B cell (primary cell): ENCODE measurements around the gene SUSD5. TPM values are rescaled to one million over a fixed set of nuclear protein-coding genes. Genes with fewer than 3 reads are reported as not detected.
"Not testable (repeated sequence)": the region's sequence is repeated elsewhere in the genome, so short reads cannot be mapped to it uniquely, and the experiment has no call there.

Experiments
- ATAC-seq: fragments of 200-7000 bp; cut with Tn5 transposase; one replicate; pipeline ENCODE4 v1.10.0; 2021; ENCODE audit warnings: low read depth, mild to moderate bottlenecking, moderate number of reproducible peaks, moderate library complexity
- CTCF ChIA-PET: fragments of 350-600 bp; sonication (Branson Sonifier 250); formaldehyde crosslinking; loops from one replicate; lab custom pipeline; 2021; ENCODE audit warnings: antibody characterized with exemption, inconsistent platforms; lab: Charles Lee
- POLR2A ChIA-PET: fragments of 350-600 bp; sonication (Branson Sonifier 250); formaldehyde crosslinking; loops from one replicate; lab custom pipeline; 2021; ENCODE audit warnings: antibody characterized with exemption; lab: Charles Lee
- DNase-seq: peaks from one replicate; pipeline ENCODE4 v3.0.0; 2013
- H2AFZ ChIP-seq: 2 replicates; pipeline ENCODE4 v1.6.1; 2012; ENCODE audit warnings: mild to moderate bottlenecking, low read depth, low read length; ENCODE audit not compliant: insufficient read depth, poor library complexity, severe bottlenecking
- H3K27ac ChIP-seq, 2 donors: 1 replicate in 1 of 2; 2 replicates in 1 of 2; pipeline ENCODE4 v1.5.1; 2012 to 2013; ENCODE audit warnings: low read length in 2 of 2, mild to moderate bottlenecking in 2 of 2, moderate library complexity in 1 of 2
- H3K27me3 ChIP-seq, 4 experiments: fragments of 200-600 bp in 1 of 4; sonication (generic) in 1 of 4; replicated peaks in 1 of 4; 1 replicate in 2 of 4; 2 replicates in 2 of 4; pipeline versions ENCODE4 v1.6.1 to v1.7.0; 2013 to 2016; ENCODE audit warnings: low read length in 3 of 4, mild to moderate bottlenecking in 2 of 4, mixed read lengths in 1 of 4, moderate library complexity in 1 of 4; ENCODE audit not compliant: insufficient read depth in 4 of 4, control insufficient read depth in 3 of 4; ENCODE audit errors: control extremely low read depth in 1 of 4
- H3K36me3 ChIP-seq, 2 experiments: replicated peaks in 1 of 2; 1 replicate in 1 of 2; 2 replicates in 1 of 2; pipeline versions ENCODE4 v1.6.1 to v1.7.1; 2013; ENCODE audit warnings: low read length in 1 of 2; ENCODE audit not compliant: insufficient read depth in 2 of 2, control insufficient read depth in 1 of 2; ENCODE audit errors: control extremely low read depth in 1 of 2, extremely low read depth in 1 of 2
- H3K4me1 ChIP-seq, 2 donors: fragments of 200-600 bp in 1 of 2; sonication (generic) in 1 of 2; 1 replicate in 1 of 2; 2 replicates in 1 of 2; pipeline versions ENCODE4 v1.5.1 to v1.6.1; 2013 to 2017; ENCODE audit warnings: low read length in 2 of 2; ENCODE audit not compliant: control insufficient read depth in 2 of 2, insufficient read depth in 2 of 2
- H3K4me2 ChIP-seq: replicated peaks from 2 replicates; pipeline ENCODE3; 2012; ENCODE audit warnings: mild to moderate bottlenecking, low read depth, low read length; ENCODE audit not compliant: poor library complexity, severe bottlenecking
- H3K4me3 ChIP-seq, 5 experiments: fragments of 200-600 bp in 1 of 5; sonication (generic) in 1 of 5; 1 replicate in 3 of 5; 2 replicates in 2 of 5; pipeline versions ENCODE4 v1.5.1 to v1.7.0; 2011 to 2016; ENCODE audit warnings: low read length in 4 of 5, mild to moderate bottlenecking in 4 of 5, low read depth in 2 of 5, control low read depth in 1 of 5, moderate library complexity in 1 of 5; ENCODE audit not compliant: insufficient read depth in 1 of 5; ENCODE audit errors: control extremely low read depth in 1 of 5, extremely low read depth in 1 of 5
- H3K79me2 ChIP-seq: fragments of 200-600 bp; sonication (generic); one replicate; pipeline ENCODE4 v1.6.0; 2016; ENCODE audit warnings: low read length; ENCODE audit not compliant: control insufficient read depth, insufficient read depth
- H3K9ac ChIP-seq: fragments of 200-600 bp; sonication (generic); 2 replicates; pipeline ENCODE4 v1.6.1; 2017; ENCODE audit warnings: mild to moderate bottlenecking, low read length, moderate library complexity
- H3K9me3 ChIP-seq, 3 donors: one replicate each; pipeline versions ENCODE4 v1.6.1 to v1.7.1; 2013; ENCODE audit warnings: low read length in 2 of 3; ENCODE audit not compliant: control insufficient read depth in 2 of 3, insufficient read depth in 1 of 3; ENCODE audit errors: control extremely low read depth in 1 of 3
- H4K20me1 ChIP-seq: 2 replicates; pipeline ENCODE4 v1.6.0; 2012; ENCODE audit warnings: mild to moderate bottlenecking, low read length; ENCODE audit not compliant: insufficient read depth, control insufficient read depth, poor library complexity, severe bottlenecking
- H3K27ac Mint-ChIP-seq: one replicate; pipeline ENCODE4 v1.8.0; 2021; ENCODE audit warnings: mixed read lengths
- H3K27me3 Mint-ChIP-seq: one replicate; pipeline ENCODE4 v1.8.0; 2021; ENCODE audit warnings: mixed read lengths
- H3K4me1 Mint-ChIP-seq: one replicate; pipeline ENCODE4 v1.8.0; 2021; ENCODE audit warnings: mixed read lengths
- H3K4me3 Mint-ChIP-seq: one replicate; pipeline ENCODE4 v1.8.0; 2021; ENCODE audit warnings: mixed read lengths
- H3K9me3 Mint-ChIP-seq: one replicate; pipeline ENCODE4 v1.8.0; 2022; ENCODE audit warnings: mixed read lengths; ENCODE audit not compliant: insufficient read depth
- CTCF ChIP-seq: fragments of 200-600 bp; IDR thresholded peaks from one replicate; pipeline ENCODE4 v1.8.0; 2022; ENCODE audit warnings: antibody characterized with exemption, mild to moderate bottlenecking
- EZH2 ChIP-seq: IDR thresholded peaks from 2 replicates; pipeline ENCODE4 v1.6.1; 2012; ENCODE audit warnings: borderline replicate concordance, low read depth, mild to moderate bottlenecking, moderate library complexity, low read length; ENCODE audit not compliant: insufficient read depth, poor library complexity, severe bottlenecking
- WGBS: methylation state at CpG from one replicate; pipeline ENCODE4 v1.1.5; 2013; ENCODE audit warnings: missing lambda C conversion rate; ENCODE audit not compliant: insufficient coverage; 5-methylcytosine and 5-hydroxymethylcytosine counted together
- intact Hi-C: fragments of 100-400 bp; cut with micrococcal nuclease; formaldehyde crosslinking; loops from one replicate; pipeline ENCODE4 v1.10.0; 2022
- polyA plus RNA-seq: library from polyadenylated mRNA; depleted of rRNA; stranded (reverse); fragments of >200 nt; gene quantifications from 2 replicates; pipeline ENCODE4 v1.2.3, GENCODE V29; 2012
- total RNA-seq, 2 donors: library from RNA; stranded (reverse); fragments of 120-200 nt in 1 of 2; gene quantifications; 1 replicate in 1 of 2; 2 replicates in 1 of 2; pipeline versions ENCODE4 v1.2.3 to v1.2.4, GENCODE V29; 2013 to 2022

Gene SUSD5
- total and polyA plus RNA-seq, 2 donors (not counting 1 experiment from before 2014, with no cell fraction given): 0.15 to 0.30 TPM

- no peak overlapping the region for H3K9ac ChIP-seq
- whole genome bisulfite sequencing: no CpG with 5 or more reads among the region's 2 CpGs
- H3K27ac ChIP-seq: no peak overlapping the region
- ATAC-seq: no peak
- POLR2A ChIA-PET: no interaction called here
- no peaks in the 10 kb centered on the region for H3K79me2 ChIP-seq
- no peaks in the 10 kb centered on the region for H3K27me3 Mint-ChIP-seq
- no peak overlapping the region for H3K4me3 ChIP-seq
- H2AFZ ChIP-seq: no peak overlapping the region
- intact Hi-C loops: loop anchor here (10.0 kb wide), 1 partner anchor 115 kb away; no protein-coding TSS in a partner anchor
- no peak overlapping the region for H3K4me3 Mint-ChIP-seq
- CTCF ChIA-PET: interaction anchor here (2.2 kb wide), 1 partner anchor 9 kb away, joined by 18 read pairs; no protein-coding TSS in a partner anchor
- no peak for DNase-seq
- H3K4me1 ChIP-seq: peaks cover 6 to 9% of the 10 kb centered on the region in 2 donors
- no peaks in the 10 kb centered on the region for H4K20me1 ChIP-seq
- H3K9me3 Mint-ChIP-seq: no peaks in the 10 kb centered on the region
- H3K4me1 Mint-ChIP-seq: peaks cover 12% of the 10 kb centered on the region
- H3K36me3 ChIP-seq: peaks cover 1 to 22% of the 10 kb centered on the region in 2 experiments
- no peak for TF ChIP-seq CTCF
- TF ChIP-seq EZH2: no peak
- no peaks in the 10 kb centered on the region for H3K27me3 ChIP-seq
- no peak overlapping the region for H3K4me2 ChIP-seq
- H3K9me3 ChIP-seq: no peaks in the 10 kb centered on the region
- H3K27ac Mint-ChIP-seq: no peak overlapping the region
Observed at GRCh38 chr3:33139996-33140395, 78.6 kb downstream of the SUSD5 start.

GRCh38 chr3:33139006-33139623 lies 79.5 kb downstream of the SUSD5 start:
- H3K9me3 ChIP-seq, DNase-seq, H3K27me3 Mint-ChIP-seq, H3K4me1 ChIP-seq, POLR2A ChIA-PET, H3K9me3 Mint-ChIP-seq, H3K27me3 ChIP-seq, H3K79me2 ChIP-seq, H4K20me1 ChIP-seq: not testable (repeated sequence)
- Histone ChIP-seq H2AFZ (peak overlapping the region; percentile 29), H3K4me3 (peak overlapping the region in 2 of 5 experiments; percentile 3 to 30), H3K9ac (peak overlapping the region; percentile 53), H3K36me3 (peaks cover 1 to 29% of the 10 kb centered on the region in 2 experiments), H3K4me2 (peak overlapping the region; percentile 64), H3K27ac (peak overlapping the region in 1 of 2 donors; percentile 63)
- CTCF ChIA-PET: interaction anchor here (0.6 to 0.9 kb wide), 4 partner anchors 9 to 648 kb away, joined by 3 read pairs; no protein-coding TSS in a partner anchor
- WGBS: 82% methylated on average over 5 of the region's 8 CpGs
- intact Hi-C loops: loop anchor here (10.0 kb wide), 1 partner anchor 116 kb away; no protein-coding TSS in a partner anchor
- Mint-ChIP-seq H3K4me3 (peak overlapping the region; percentile 73), H3K4me1 (peaks cover 12% of the 10 kb centered on the region), H3K27ac (peak overlapping the region; percentile 78)
- ATAC-seq: peak; percentile 31
